ENCODE results near the gene MYO1B.

Gene MYO1B

DNA sequence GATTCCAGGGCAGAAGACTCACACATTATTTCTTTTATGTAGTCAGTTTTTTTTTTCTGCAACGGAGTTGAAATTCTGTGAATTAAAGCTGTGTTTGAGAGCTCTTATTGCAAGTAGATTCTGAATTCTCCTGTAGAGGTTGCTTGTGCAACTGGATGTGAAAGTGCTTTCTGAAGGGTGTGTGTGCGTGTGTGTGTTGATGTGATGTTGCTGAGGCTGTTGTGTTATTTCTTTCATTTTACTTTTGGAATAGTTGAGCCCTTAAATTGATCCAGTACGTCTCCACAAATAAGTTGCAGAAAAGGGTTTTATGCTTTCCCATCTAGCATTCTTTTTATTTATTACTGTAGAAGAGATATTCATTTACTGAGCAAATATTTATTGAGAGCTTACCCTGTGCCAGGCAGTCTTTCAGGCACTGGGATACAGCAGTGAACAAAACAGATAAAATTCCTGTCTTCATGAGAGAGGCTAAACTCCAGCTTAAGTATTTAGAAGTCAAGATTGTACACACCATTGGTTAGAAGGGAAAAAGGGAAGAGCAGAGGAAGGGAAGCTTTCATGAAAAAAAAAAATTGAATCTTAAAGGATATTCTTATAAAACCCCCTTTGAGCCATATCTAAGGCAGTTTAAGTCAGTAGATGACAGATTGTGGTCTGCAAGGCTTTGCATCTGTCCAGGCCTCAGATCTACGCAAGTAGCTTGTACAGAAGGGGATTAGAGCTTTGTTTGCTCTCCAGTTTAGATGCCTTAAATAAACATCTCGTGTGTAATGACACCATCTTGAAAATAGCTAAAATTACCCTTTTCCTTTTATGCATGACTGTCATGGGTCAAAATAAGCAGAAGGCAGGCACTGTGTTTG, 58.2 kb downstream of the MYO1B start:
- TF ChIP-seq, protein P1, sequence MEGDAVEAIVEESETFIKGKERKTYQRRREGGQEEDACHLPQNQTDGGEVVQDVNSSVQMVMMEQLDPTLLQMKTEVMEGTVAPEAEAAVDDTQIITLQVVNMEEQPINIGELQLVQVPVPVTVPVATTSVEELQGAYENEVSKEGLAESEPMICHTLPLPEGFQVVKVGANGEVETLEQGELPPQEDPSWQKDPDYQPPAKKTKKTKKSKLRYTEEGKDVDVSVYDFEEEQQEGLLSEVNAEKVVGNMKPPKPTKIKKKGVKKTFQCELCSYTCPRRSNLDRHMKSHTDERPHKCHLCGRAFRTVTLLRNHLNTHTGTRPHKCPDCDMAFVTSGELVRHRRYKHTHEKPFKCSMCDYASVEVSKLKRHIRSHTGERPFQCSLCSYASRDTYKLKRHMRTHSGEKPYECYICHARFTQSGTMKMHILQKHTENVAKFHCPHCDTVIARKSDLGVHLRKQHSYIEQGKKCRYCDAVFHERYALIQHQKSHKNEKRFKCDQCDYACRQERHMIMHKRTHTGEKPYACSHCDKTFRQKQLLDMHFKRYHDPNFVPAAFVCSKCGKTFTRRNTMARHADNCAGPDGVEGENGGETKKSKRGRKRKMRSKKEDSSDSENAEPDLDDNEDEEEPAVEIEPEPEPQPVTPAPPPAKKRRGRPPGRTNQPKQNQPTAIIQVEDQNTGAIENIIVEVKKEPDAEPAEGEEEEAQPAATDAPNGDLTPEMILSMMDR (IDR thresholded peaks at IDR 0.05; ENCODE audit: low read depth, low read length): no peak

DNA sequence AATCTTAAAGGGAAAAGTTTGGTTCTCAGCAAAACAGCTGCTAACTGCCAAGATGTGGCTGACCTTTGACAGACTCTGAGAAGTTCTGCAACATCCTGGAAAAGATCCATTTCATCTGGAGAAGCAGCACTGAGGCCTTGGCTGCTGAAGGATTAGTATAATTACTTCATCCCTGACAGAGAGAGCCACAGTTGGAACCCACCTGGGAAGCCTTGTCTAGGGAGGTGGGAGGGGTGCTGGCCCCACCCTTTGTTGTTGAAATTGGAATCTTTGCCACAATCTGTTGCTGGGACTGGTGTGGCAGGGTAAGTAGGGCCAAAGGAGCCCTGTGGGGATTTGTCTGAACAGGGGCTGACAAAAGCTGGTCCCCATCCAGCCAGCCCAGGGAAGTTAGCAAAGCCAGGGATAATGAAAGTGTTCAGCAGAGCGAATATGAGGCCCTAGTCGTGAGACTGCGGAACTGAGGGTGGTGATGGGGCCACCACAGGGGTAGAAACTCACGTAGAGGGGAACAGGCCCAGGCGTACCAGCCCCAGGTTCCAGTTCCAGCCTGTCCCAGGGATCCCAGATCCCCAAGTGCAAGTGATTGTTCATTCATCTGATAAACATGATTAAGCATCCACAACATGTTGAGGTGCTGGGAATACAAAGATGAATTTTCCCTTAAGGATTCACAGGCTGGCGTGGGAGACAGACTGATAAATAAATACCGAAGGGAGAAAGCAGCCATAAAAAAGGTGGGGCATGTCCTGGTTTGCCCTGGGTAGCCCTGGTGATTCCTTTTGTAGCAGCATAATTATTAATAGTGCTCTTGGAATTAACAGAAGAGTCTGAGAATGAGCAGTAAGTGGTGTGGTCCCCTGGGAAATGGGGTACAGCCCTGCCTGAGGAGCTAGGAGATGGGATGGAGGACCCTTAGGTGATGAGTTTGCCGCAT, 60.0 kb downstream of the MYO1B start:
- peak; percentile 82 for DNase-seq (ENCODE audit: extremely low read depth, low read depth)
- TF ChIP-seq, protein P1 (IDR thresholded peaks at IDR 0.05; ENCODE audit: low read depth, low read length): no peak

More for the DNA sequence above, 58.2 kb downstream of the MYO1B start:
- no peak for DNase-seq (ENCODE audit: extremely low read depth, low read depth)

DNA sequence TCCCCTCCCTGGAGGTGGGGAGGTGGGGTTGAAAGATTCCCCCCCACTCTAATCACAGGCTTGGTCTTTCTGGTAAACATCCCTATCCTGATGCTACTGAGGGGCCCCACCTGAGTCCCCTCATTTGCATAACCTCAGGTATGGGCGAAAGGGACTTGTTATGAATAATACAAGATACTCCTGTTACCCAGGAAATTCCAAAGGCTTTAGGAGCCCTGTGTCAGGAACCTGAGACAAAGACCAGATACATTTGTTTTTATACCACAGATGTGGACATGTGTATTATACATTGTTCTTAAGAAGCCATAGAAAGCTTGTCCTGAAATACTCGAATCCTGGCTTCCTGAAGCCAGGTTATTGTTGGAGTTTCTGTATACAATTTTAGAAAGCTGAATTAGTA, 62.8 kb downstream of the MYO1B start:
- no peak for DNase-seq (ENCODE audit: extremely low read depth, low read depth)
- TF ChIP-seq, protein P1 (IDR thresholded peaks at IDR 0.05; ENCODE audit: low read depth, low read length): no peak

DNA sequence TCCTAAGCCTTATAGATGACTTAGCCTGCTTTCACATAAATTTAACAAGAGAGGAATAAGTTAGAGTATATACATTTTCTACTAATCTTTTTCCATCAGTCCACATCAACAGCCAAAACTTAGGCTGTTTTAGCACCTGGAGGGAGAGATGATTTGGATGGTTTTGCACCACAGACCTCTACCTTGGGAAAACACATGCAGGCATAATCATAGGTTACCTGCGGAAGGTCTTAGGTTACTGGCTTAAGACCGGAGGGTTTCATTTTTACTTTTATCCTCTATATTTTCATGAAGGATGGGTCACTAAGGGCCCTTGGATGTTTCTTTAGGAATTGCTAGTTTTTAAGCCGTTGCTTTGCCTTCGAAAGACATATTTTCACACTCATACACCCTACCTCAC, 66.0 kb downstream of the MYO1B start:
- TF ChIP-seq, protein P1 (IDR thresholded peaks at IDR 0.05; ENCODE audit: low read depth, low read length): no peak

DNA sequence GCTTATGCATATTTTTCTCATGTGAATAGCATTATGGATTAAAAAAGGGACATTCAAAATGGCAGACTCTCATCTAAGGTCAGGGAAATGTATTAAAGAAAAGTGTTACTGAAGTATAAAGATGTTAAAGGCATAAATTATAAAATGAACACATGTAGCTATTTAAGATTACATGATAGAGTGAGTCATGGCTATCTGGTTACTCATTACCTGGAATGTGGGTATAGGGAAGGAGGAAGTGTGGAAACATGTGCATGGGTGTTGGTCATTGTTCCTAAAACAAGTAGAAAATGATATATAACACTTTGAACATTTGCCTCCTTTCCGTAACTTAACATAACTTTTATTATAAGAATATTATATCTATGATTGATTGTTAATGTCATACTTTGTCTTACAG, 66.4 kb downstream of the MYO1B start:
- no peak for DNase-seq (ENCODE audit: extremely low read depth, low read depth)
- TF ChIP-seq, protein P1 (IDR thresholded peaks at IDR 0.05; ENCODE audit: low read depth, low read length): no peak

More for the DNA sequence above, 66.0 kb downstream of the MYO1B start:
- no peak for DNase-seq (ENCODE audit: extremely low read depth, low read depth)

DNA sequence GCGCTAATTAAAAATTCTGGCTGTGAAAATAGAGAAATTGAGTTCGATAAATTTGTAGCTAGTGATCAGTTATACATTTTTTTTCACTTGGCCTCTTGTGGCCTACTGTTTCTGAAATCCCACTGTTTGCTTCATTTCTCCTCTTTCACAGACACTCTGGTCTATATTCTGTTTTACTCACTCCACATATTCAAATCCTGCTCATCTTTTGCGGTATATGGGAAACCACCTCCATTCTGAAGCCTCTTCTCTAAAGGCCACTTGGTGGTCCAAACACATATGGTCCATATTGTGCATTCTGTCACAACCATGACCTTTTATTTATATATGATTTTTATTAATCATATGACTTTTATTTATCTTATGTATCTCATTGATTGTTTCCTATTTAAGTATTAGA, 67.0 kb downstream of the MYO1B start:
- TF ChIP-seq, protein P1 (IDR thresholded peaks at IDR 0.05; ENCODE audit: low read depth, low read length): no peak
- DNase-seq (ENCODE audit: extremely low read depth, low read depth): no peak
